HG02870 (cell line): ENCODE measurements around the gene SLC9C2.
"Not testable (repeated sequence)": the region's sequence is repeated elsewhere in the genome, so short reads cannot be mapped to it uniquely, and the experiment has no call there.

Experiments used
- ATAC-seq: cut with Tn5 transposase; IDR thresholded peaks from one replicate; pipeline ENCODE4 v1.9.1; 2021; ENCODE audit warnings: mild to moderate bottlenecking, moderate library complexity; ENCODE audit not compliant: unreplicated experiment

Gene SLC9C2

DNA sequence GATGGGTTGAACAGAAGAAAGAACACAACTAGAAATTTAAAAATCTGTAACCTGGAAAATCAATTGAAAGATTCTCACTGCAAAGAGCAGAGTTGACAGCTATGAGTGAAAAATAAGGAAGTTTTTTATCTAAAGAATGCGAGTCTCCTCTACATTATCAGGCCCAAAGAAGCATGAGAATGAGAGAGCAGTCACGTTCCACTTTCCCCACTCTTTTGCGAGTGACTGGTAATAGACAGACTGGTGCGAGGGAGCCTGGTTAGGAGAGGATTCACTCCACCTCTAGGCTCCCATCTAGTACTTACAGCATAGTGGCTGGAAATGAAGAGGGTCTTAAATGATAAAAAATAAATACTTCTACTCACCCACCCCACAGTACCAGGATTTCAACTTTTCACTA lies 73.8 kb downstream of the SLC9C2 start:
- ATAC-seq = no peak

DNA sequence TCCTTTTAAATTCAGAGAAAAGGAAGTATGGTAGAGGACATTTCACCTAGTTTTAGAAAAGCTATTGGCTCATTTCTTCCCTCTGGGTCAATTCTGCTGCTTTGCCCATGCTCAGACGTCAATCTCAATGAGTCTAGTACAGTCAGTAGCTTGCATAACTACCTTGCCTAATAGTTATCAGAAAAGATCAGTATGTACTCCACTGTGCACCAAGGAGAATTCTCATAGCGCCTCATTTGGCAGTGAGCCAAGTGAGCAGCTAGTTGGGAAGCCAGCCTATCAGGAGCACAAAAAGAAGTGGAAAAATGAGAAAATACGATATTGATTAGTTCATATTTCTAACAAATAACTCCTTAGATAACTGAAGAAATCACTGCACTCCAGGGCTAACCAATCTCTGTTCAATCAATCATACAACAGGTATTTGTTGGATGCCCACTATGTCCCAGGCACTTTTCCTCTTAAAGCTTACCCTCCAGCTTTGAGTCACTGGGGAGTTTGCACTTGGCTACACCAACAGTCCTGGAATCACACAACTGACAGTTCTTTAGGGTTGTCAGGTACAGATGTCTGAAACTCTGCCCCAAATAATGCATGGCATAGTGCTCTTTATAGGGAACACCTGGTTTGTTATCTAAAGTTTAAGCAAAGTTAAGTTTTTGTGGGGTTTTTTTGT lies 75.6 kb downstream of the SLC9C2 start:
- ATAC-seq = no peak

DNA sequence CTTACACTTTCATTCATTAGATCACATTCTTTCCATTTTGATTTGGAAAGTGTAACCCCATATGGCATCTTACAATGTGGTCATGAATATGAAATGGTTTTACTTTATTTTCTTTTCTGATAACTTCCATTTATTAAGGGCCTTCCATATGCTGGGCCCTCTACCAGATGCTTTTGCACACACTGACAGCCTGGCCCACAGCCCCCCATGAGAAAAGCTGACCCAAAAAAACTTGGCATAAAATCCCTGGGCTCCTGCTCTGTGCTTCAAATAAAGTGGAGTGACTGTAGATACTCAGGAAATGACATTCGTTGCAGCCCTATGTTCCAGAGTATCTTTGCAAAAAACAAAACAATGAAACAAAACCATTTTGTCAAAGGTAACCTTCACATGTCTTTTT lies 76.9 kb downstream of the SLC9C2 start:
- no peak for ATAC-seq

DNA sequence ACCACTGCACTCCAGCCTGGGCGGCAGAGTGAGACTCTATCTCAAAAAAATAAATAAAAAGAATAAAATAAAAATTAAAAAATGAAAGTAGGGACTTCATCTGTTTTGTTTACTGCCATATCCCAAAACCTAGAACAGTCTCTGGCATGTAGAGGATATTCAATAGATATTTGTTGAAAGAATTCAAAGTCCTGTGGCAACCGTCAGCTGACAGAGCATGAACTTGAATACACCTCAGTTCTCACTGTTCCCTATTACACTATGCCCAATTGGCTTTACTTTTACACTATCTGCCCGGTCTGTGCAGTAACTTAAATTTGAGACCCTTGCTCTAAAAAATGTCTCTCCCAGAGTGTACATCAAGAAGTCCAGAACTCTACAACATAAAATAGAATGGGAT lies 79.5 kb downstream of the SLC9C2 start:
- no peak for ATAC-seq

DNA sequence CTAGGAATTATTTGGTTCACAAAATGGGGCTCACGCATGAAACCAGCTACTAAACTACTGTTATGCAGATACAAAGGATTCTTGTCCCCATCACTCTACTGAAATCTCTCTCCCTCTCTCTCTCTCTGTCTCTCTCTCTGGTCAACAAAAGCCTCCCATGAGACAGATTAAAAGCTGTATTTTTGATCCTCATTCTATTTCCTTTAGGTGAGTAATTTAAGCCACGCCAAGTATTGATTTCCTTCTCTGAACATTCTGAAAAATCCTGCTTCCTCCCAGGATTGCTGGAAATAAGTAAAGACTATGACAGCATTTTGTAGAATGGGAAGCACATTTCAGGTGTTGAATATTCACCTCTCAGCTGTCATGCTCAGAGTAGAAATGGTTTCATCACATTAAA lies 82.1 kb downstream of the SLC9C2 start:
- no peak for ATAC-seq

DNA sequence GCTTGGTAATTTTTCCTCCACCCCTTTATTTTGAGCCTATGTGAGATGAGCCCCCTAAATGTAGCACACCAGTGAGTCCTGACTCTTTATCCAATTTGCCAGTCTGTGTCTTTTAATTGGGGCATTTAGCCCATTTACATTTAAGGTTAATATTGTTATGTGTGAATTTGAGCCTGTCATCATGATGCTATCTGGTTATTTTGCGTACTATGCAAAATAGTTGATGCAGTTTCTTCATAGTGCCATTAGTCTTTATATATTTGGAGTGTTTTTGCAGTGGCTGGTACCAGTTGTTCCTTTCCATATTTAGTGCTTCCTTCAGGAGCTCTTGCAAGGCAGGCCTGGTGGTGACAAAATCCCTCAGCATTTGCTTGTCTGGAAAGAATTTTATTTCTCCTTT lies 88.4 kb downstream of the SLC9C2 start:
- ATAC-seq = not testable (repeated sequence)

DNA sequence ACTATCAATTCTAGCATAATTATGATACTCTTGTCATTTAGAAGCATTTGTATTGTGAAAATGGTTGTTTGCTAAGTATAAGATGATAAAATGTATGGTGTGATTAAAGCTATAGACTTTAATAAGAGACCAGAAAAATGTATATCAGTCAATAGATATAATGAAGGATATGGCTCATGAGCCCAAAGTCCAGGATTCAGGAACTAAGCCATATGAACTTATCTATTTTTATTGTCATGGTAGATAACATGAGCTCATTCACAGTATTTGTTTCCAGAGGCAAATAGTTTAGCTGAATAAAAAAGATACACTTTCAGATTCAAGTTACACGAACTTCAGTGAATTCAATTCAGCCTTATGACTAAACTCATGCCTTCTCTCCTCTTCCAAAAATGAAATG lies 93.1 kb downstream of the SLC9C2 start:
- no peak for ATAC-seq

DNA sequence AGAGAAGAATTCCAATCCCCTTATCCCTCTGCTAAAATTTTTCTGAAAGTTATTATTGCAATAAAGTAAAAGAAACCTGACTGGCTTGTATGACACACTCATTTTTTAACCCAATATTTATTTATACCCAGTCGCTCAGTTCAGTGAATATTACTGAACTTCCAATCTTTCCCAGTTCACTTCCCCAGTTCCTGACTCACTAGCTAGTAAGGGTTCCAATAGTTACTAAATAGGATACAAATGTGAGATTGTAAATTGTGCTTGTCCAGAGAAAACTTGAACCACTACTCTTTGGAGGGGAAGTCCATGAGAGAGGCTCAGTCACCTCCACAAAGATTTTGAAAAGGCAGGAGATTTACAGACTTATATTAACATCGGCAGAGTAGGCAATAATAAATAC lies 94.3 kb downstream of the SLC9C2 start:
- no peak for ATAC-seq

DNA sequence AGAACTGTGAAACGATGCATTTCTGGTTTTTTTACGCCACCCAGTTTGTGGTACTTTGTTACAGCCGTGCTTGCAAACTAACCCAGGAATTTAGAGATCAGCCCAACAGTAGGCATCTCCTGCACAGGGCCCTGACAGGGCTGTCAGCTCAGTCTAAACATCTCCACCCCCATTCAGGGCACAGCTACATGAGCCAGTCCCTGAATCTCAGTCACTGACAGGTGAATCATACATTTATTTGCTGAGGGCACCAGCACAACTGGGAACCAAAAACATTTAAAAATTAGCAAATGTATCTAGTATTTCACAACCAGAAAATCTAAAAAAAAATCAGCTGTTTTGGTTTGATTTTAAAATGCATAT lies 95.0 kb downstream of the SLC9C2 start:
- no peak for ATAC-seq

DNA sequence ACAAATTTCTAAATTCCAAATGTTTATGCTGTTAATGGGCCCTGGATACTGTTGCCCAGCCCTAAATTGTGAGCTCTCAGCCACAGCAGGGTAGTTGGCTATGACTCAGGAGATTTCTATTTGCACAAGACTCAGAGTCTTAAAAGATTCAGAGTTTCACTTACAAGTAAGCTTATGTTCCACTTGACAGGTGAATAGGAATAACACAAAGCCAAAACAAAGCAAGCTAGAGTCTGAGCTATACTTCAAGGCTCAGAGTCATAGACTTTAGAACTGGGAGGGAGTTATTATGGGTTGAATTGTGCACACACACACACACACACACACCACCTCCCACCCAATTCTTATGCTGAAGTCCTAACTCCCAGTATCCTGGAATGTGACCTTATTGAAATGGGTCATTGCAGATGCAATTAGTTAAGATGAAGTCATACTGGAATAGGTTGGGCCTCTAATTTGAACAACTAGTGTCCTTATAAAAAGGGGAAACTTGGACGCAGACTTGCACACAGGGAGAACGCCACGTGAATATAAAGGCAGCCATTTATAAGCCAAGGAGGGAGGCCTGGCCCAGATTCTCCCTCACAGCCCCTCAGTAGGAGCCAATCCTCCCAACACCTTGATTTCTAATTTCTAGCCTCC lies 95.5 kb downstream of the SLC9C2 start:
- no peak for ATAC-seq

DNA sequence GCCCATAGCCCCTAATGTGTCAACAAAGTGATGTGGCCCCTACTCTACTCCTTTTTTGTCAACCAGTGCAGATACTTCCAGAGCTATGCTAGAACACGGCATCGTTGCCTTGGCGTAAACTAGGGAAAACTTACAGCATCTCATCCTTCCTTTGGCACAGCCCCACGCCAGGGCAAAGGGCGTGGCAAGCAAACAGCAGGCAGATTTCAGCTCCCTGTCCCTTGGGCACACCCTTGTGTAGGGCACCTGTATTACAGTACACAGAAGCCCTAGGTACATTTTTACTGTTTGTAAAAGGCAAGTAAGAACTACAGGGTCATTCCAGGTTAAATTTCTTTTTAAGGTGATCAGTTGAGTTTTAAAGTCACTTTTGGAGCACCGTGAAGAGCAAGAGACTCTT lies 96.4 kb downstream of the SLC9C2 start:
- no peak for ATAC-seq

DNA sequence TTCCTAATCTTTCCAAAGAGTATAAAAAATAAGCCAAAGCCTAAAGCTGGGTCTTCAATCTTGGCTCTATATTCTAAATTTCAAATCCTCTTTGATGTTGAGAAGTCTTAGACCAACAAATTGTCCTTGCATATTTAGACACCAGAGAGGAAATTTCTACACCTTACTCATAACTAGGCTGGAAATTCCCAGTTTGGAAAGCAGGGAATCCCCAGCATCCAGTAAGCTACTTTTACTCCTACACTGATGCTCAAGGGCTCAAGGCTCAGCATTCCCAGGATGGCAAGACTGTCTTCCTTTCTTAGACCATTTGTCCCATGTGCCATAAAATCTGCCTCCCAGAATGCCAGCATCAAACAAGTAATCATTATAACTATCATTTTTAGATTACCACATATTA lies 97.5 kb downstream of the SLC9C2 start:
- no peak for ATAC-seq

DNA sequence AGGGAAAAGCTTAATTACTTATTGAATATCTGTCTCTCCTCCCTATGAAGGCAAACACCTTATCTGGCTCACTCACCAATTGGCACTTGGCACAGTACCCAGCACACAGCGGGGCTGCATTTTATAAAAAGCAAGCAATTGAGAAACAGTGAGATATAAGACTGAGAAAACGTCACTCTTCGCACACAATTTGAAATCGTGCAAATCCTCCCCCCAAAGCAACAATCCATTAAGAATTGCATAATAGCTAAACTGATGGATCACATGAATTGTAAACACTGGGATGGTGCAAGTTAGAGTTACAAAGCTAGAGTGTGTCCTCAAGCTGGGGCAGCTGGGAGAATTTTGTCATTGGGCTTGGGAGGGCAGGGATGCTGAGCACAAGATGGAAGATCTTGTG lies 98.6 kb downstream of the SLC9C2 start:
- no peak for ATAC-seq

DNA sequence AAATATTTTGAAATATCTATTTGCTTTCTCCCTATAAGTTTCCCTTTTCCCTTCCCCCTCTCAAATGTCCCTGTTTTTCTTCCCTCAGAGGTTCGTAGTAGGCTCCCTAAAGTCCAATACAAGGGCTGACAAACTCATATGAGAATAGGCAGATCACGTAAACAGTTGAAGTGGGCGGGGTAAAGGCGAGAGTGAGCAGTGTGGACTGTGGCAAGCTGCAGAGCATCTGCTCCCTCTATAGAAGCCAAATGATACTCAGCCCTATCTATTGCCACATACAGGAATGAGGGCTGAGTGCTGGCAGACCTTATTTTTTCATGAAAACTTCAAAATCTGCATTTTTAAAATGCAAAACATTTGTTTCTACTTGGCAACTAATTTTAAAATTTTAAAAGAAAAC lies 99.5 kb downstream of the SLC9C2 start:
- no peak for ATAC-seq

DNA sequence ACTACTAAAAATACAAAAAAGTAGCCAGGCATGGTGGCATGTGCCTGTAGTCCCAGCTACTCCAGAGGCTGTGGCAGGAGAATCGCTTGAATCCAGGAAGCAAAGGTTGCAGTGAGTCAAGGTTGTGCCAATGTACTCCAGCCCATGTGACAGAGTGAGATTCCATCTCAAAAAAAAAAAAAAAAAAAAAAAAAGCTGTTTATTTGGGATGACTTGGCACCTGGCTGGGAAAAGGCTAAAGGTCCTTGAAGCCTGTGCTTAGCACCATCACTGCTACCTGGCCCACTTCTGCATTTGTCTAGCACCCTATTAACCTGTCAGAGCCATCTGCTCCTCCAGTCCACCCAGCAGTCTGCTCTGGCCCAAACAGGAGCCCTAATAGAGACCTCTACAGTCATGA lies 100.8 kb downstream of the SLC9C2 start:
- ATAC-seq = no peak

DNA sequence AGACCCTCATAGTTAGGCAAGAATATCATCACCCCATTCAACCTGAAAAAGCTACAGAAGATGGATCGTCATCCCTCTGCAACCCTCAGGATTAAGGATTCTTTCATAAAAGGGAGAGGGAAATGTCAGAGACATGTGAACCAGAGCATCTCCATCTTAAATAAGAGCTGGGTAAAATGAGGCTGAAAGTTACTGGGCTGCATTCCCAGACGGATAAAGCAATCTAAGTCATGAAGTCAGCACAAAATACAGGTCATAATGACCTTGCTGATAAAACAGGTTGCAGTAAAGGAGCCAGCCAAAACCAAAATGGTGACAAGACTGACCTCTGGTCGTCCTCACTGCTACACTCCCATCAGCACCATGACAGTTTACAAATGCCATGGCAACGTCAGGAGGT lies 103.1 kb downstream of the SLC9C2 start:
- no peak for ATAC-seq

DNA sequence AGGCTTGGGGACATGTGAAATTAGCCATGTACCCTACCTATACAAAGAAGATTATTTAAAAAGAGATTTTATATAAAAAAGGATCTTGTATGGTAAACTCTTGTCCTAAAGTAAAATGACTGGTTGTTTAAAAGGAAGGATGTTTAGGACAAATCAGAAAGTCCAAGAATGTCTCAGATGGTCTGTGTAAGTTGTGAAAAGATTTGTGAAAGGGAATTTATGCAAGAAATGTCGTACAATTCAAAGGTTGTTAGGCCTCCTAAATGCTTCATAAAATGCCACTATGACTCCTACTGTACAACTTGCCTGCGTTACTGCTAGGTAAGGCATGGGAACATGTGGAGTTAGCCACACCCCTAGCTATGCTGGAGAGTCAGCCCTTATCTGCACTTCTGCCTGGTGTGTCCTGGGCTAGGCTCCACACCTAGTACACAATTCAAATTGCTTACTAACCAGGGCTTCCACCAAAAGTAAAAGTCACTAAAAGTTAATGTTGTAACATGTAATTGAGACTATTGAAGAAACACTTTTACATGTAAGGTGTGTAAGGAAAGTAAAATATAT lies 106.0 kb downstream of the SLC9C2 start:
- ATAC-seq = no peak

DNA sequence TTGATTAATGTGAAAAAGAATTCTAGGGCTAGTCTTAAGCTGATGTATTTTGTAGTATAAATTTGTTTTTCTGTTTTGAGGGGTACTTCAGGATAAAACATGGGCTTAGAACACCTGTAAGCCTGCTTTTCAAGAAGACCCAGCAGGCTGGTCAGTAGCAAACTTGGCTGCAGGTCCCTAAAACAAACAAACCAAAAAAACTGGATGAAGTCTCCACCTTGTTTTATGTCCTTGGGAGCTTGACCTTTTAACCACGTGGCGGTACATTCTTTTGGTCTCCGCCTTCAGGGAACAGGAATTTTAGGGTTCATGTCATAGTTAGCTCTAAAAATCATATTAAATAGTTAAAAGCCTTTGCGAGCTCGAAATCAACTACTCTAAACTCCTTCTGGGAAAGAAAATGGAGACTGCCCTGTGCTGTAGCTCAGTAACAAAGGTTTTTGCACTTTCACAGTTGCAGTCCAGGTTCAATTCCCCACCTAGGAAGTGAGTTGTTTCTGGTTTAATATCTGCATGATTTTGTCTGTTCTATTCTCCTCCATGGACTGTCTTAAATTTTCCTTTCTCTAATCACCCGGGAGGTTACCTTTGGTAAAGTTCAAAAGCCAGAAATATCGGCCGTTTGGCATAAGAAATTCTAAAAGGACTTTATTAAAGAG lies 107.1 kb downstream of the SLC9C2 start:
- no peak for ATAC-seq

DNA sequence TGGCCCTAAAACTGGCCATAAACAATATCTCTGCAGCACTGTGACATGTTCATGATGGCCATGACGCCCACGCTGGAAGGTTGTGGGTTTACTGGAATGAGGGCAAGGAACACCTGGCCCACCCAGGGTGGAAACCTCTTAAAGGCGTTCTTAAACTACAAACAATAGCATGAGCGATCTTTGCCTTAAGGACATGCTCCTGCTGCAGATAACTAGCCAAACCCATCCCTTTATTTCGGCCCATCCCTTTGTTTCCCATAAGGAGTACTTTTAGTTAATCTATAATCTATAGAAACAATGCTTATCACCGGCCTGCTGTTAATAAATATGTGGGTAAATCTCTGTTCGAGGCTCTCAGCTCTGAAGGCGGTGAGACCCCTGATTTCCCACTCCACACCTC lies 109.7 kb downstream of the SLC9C2 start:
- ATAC-seq = not testable (repeated sequence)

DNA sequence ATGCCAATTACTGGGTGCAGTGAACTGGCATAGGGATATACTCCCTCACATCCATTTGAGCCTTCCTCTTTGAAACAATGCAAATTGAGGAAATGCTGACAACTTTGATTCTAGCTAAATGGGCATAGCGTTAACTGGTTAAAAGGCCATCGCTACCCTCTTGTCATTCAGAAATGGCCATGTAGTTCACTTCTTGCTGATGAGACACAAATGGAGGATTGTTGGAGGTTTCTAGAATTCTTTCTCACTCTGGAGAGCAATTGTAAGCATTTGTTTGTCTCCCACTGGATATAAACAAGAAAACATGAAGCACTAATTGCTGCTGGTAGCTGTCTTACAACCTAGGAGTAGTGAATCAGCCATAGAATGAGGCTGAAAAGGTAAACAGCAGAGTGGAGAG lies 111.4 kb downstream of the SLC9C2 start:
- no peak for ATAC-seq

DNA sequence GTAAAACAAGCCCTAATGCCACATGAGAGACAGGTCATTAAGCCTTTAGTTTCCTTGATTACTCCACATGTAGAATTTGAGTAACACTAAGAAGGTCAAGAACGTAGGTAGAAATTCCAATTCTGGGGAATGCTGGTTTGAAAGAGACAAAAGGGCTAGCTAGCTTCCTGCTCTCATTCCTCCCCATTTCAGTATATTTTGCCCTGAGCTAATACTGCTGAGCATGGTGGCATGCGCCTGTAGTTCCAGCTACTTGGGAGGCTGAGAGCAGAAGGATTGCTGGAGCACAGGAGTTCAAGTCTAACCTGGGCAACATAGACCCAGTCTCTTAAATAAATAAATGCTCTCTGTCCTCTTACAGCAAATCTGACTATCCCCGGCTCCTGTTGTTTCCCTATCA lies 112.9 kb downstream of the SLC9C2 start:
- no peak for ATAC-seq

DNA sequence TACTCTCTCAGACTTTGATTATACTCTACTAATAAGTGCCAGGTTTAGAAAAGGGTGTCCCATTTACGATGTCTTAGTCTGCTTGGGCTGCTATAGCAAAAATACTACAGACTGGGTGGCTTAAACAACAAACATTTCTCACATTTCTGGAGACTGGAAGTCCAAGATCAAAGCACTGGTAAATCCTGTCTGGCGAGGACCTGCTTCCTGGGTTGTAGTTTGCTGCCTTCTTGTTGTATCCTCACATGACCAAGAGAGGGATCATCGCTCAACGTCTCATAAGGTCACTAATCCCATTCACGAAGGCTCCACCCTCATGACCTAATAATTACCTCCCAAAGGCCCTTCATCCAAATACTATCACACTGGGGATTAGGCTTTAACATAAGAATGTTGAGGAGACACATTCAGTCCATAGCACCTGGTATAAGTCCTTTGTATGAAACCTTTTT lies 113.7 kb downstream of the SLC9C2 start:
- ATAC-seq = no peak
